ENCODE results near the gene BCAM. TPM values are rescaled to one million over a fixed set of nuclear protein-coding genes. Genes with fewer than 3 reads are reported as not detected.

The BCAM gene
- total RNA-seq, 1 experiment from 2014 or later, result 78.7 TPM

DNA sequence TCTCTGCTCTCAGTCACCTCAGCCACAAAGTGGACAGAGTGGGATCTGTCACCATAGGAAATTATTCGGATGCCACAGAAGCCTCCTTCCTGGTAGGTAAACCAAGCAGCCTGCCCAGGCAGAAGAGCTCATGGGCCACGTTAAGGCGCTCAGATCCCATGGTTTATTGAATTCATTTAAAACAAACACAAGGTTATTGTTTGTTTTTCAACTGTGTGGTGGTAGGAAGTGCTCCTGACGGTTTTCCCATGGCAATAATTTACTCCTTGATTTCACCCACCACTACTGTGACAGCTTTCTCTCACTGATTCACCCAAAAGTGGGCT lies 14.4 kb downstream of the BCAM start:
- no TSS peak for BruUV-seq (replicated peaks)

More for the DNA sequence above, 14.4 kb downstream of the BCAM start:
- H3K9me2 ChIP-seq (ENCODE audit: insufficient read depth), result no peaks in the 10 kb centered on the region
- no peaks in the 10 kb centered on the region for H3K79me2 ChIP-seq (ENCODE audit: insufficient read depth, low read length)
- TF ChIP-seq EZH2 (IDR thresholded peaks at IDR 0.05) (no peak), CTCF (IDR thresholded peaks at IDR 0.05 in 2 of 3, conservative IDR thresholded peaks at IDR 0.05 in 1 of 3; ENCODE audit: borderline replicate concordance in 1 of 3, insufficient read depth in 1 of 3, low read depth in 2 of 3, low read length in 2 of 3) (no peak), MAX (IDR thresholded peaks at IDR 0.05) (no peak), EGR1 (IDR thresholded peaks at IDR 0.05; ENCODE audit: low read depth) (no peak), CEBPB (IDR thresholded peaks at IDR 0.05; ENCODE audit: low read depth) (no peak), JUND (IDR thresholded peaks at IDR 0.05) (no peak), SRF (IDR thresholded peaks at IDR 0.05; ENCODE audit: low read depth) (no peak)
- peaks cover 0 to 3% of the 10 kb centered on the region in 2 experiments; a peak in 1 of 4 replicates for H3K4me1 ChIP-seq (ENCODE audit: control insufficient read depth in 1 of 2, insufficient read depth in 2 of 2, low read length in 2 of 2)
- no peak overlapping the region for H3K27ac ChIP-seq (ENCODE audit: low read depth, low read length)
- ChIA-PET CTCF (no interaction called here), POLR2A (no interaction called here), RAD21 (ENCODE audit: low non-redundant PET in 1 of 2, low total read pairs in 2 of 2, uncharacterized antibody in 2 of 2, unreplicated experiment in 2 of 2) (interaction anchor here in 1 of 2 experiments (0.6 kb wide), 1 partner anchor 100 kb away, joined by 3 read pairs; no protein-coding TSS in a partner anchor)
- no peaks in the 10 kb centered on the region for H3K27me3 ChIP-seq (ENCODE audit: insufficient read depth, low read length)
- H3K9ac ChIP-seq (ENCODE audit: low read length), result no peak overlapping the region
- no peak overlapping the region for H3K4me2 ChIP-seq (ENCODE audit: low read length)
- no peaks in the 10 kb centered on the region for H4K20me1 ChIP-seq (ENCODE audit: insufficient read depth)
- no peak for ATAC-seq
- H2AFZ ChIP-seq (ENCODE audit: low read depth, low read length, poor library complexity, severe bottlenecking), result no peak overlapping the region
- no peak overlapping the region for H3K4me3 ChIP-seq (replicated peaks in 1 of 2; ENCODE audit: low read depth in 1 of 2, low read length in 2 of 2)
- no peak for DNase-seq (ENCODE audit: low read depth, low spot score)
- intact Hi-C loops (cut with micrococcal nuclease), result no loop called here
- no peaks in the 10 kb centered on the region; a peak in 1 of 4 replicates for H3K36me3 ChIP-seq (ENCODE audit: control insufficient read depth in 1 of 2, insufficient read depth in 2 of 2, low read length in 2 of 2)
- H3K9me3 ChIP-seq (ENCODE audit: control insufficient read depth in 1 of 2, insufficient read depth in 1 of 2, low read depth in 1 of 2, low read length in 2 of 2), result no peaks in the 10 kb centered on the region

All from HCT116 (cell line).